HEK293 (cell line): ENCODE results near the gene WDCP.

Experiments used
- AEBP2 ChIP-seq: fragments of 450-650 bp; formaldehyde crosslinking; IDR thresholded peaks from 2 replicates; pipeline ENCODE4 v1.5.1; 2016; ENCODE audit warnings: missing biosample characterization, missing genetic modification characterization, borderline replicate concordance
- BCL11B ChIP-seq: fragments of 450-650 bp; formaldehyde crosslinking; IDR thresholded peaks from 2 replicates; pipeline ENCODE4 v1.5.1; 2016; ENCODE audit warnings: low read depth, missing biosample characterization, missing genetic modification characterization
- CTCF ChIP-seq: fragments of 450-650 bp; formaldehyde crosslinking; IDR thresholded peaks from 2 replicates; pipeline ENCODE4 v1.5.1; 2016; ENCODE audit warnings: missing biosample characterization, missing genetic modification characterization
- GLIS2 ChIP-seq: fragments of 450-650 bp; formaldehyde crosslinking; IDR thresholded peaks from 2 replicates; pipeline ENCODE4 v1.5.1; 2016; ENCODE audit warnings: missing biosample characterization, missing genetic modification characterization
- HOXC10 ChIP-seq: sonication (generic); formaldehyde crosslinking; IDR thresholded peaks from 2 replicates; pipeline ENCODE4 v1.8.1; 2023; ENCODE audit warnings: mild to moderate bottlenecking, missing genetic modification reagents
- KLF7 ChIP-seq: fragments of 450-650 bp; formaldehyde crosslinking; IDR thresholded peaks from 2 replicates; pipeline ENCODE4 v1.5.1; 2016; ENCODE audit warnings: missing biosample characterization, missing genetic modification characterization, borderline replicate concordance
- SCRT1 ChIP-seq: fragments of 450-650 bp; formaldehyde crosslinking; IDR thresholded peaks from 2 replicates; pipeline ENCODE4 v1.5.1; 2016; ENCODE audit warnings: missing biosample characterization, missing genetic modification characterization, borderline replicate concordance
- WT1 ChIP-seq: fragments of 450-650 bp; formaldehyde crosslinking; IDR thresholded peaks from 2 replicates; pipeline ENCODE4 v1.5.1; 2016; ENCODE audit warnings: missing biosample characterization, missing genetic modification characterization
- YY1 ChIP-seq: fragments of 450-650 bp; formaldehyde crosslinking; IDR thresholded peaks from 2 replicates; pipeline ENCODE4 v1.5.1; 2018; ENCODE audit warnings: missing biosample characterization, missing genetic modification characterization
- ZBTB17 ChIP-seq: fragments of 450-650 bp; formaldehyde crosslinking; IDR thresholded peaks from 2 replicates; pipeline ENCODE4 v1.5.1; 2016; ENCODE audit warnings: missing biosample characterization, missing genetic modification characterization
- ZFP69B ChIP-seq: fragments of 450-650 bp; formaldehyde crosslinking; IDR thresholded peaks from 2 replicates; pipeline ENCODE4 v1.5.1; 2016; ENCODE audit warnings: missing biosample characterization, missing genetic modification characterization
- ZNF138 ChIP-seq: fragments of 450-650 bp; formaldehyde crosslinking; IDR thresholded peaks from 2 replicates; pipeline ENCODE4 v1.5.1; 2016; ENCODE audit warnings: missing biosample characterization, missing genetic modification characterization, borderline replicate concordance
- ZNF174 ChIP-seq: fragments of 450-650 bp; formaldehyde crosslinking; IDR thresholded peaks from 2 replicates; pipeline ENCODE4 v1.5.0; 2017; ENCODE audit warnings: missing biosample characterization, mild to moderate bottlenecking, missing genetic modification characterization
- ZNF202 ChIP-seq: fragments of 450-650 bp; formaldehyde crosslinking; IDR thresholded peaks from 2 replicates; pipeline ENCODE4 v1.5.1; 2016; ENCODE audit warnings: missing biosample characterization, missing genetic modification characterization, borderline replicate concordance
- ZNF274 ChIP-seq, 2 experiments: fragments of 200-500 bp in 1 of 2; fragments of 450-650 bp in 1 of 2; sonication (Bioruptor generic) in 1 of 2; formaldehyde crosslinking in 1 of 2; IDR thresholded peaks; 2 replicates each; pipeline versions ENCODE4 v1.5.1 to v1.6.1; 2014 to 2016; ENCODE audit warnings: borderline replicate concordance in 1 of 2, inconsistent platforms in 1 of 2, low read length in 1 of 2, missing biosample characterization in 1 of 2, missing genetic modification characterization in 1 of 2
- ZNF362 ChIP-seq: fragments of 450-650 bp; formaldehyde crosslinking; IDR thresholded peaks from 2 replicates; pipeline ENCODE4 v1.5.1; 2016; ENCODE audit warnings: missing biosample characterization, missing genetic modification characterization
- ZNF391 ChIP-seq: fragments of 450-650 bp; formaldehyde crosslinking; IDR thresholded peaks from 2 replicates; pipeline ENCODE4 v1.5.1; 2016; ENCODE audit warnings: low read depth, missing biosample characterization, missing genetic modification characterization, borderline replicate concordance
- ZNF513 ChIP-seq: fragments of 450-650 bp; IDR thresholded peaks from 2 replicates; pipeline ENCODE4 v1.5.1; 2018; ENCODE audit warnings: missing biosample characterization, missing genetic modification characterization
- ZNF514 ChIP-seq: fragments of 450-650 bp; formaldehyde crosslinking; IDR thresholded peaks from 2 replicates; pipeline ENCODE4 v1.5.1; 2016; ENCODE audit warnings: missing biosample characterization, missing genetic modification characterization
- ZNF610 ChIP-seq: fragments of 450-650 bp; formaldehyde crosslinking; IDR thresholded peaks from 2 replicates; pipeline ENCODE4 v1.5.1; 2016; ENCODE audit warnings: missing biosample characterization, missing genetic modification characterization, borderline replicate concordance
- ZNF623 ChIP-seq: fragments of 450-650 bp; formaldehyde crosslinking; IDR thresholded peaks from 2 replicates; pipeline ENCODE4 v1.5.1; 2016; ENCODE audit warnings: missing biosample characterization, missing genetic modification characterization
- ZNF629 ChIP-seq: fragments of 450-650 bp; formaldehyde crosslinking; IDR thresholded peaks from 2 replicates; pipeline ENCODE4 v1.5.1; 2017; ENCODE audit warnings: missing biosample characterization, missing genetic modification characterization
- ZNF704 ChIP-seq: fragments of 450-650 bp; formaldehyde crosslinking; IDR thresholded peaks from 2 replicates; pipeline ENCODE4 v1.5.1; 2016; ENCODE audit warnings: missing biosample characterization, missing genetic modification characterization
- ZNF747 ChIP-seq: fragments of 450-650 bp; formaldehyde crosslinking; IDR thresholded peaks from 2 replicates; pipeline ENCODE4 v1.5.1; 2016; ENCODE audit warnings: missing biosample characterization, missing genetic modification characterization
- ZNF785 ChIP-seq: fragments of 450-650 bp; formaldehyde crosslinking; IDR thresholded peaks from 2 replicates; pipeline ENCODE4 v1.5.1; 2016; ENCODE audit warnings: missing biosample characterization, missing genetic modification characterization
- ZNF843 ChIP-seq: fragments of 450-650 bp; formaldehyde crosslinking; IDR thresholded peaks from 2 replicates; pipeline ENCODE4 v1.5.1; 2016; ENCODE audit warnings: missing biosample characterization, missing genetic modification characterization
- ZSCAN18 ChIP-seq: fragments of 450-650 bp; formaldehyde crosslinking; IDR thresholded peaks from 2 replicates; pipeline ENCODE4 v1.5.1; 2016; ENCODE audit warnings: missing biosample characterization, missing genetic modification characterization
- ZSCAN23 ChIP-seq: fragments of 450-650 bp; formaldehyde crosslinking; IDR thresholded peaks from 2 replicates; pipeline ENCODE4 v1.5.1; 2016; ENCODE audit warnings: missing biosample characterization, missing genetic modification characterization
- ZSCAN30 ChIP-seq: fragments of 450-650 bp; IDR thresholded peaks from 2 replicates; pipeline ENCODE4 v1.5.1; 2018; ENCODE audit warnings: missing biosample characterization, mild to moderate bottlenecking, missing genetic modification characterization, moderate library complexity

WDCP gene

GRCh38 chr2:24083567-24084385 lies 36.6 kb upstream of the WDCP start (continued):
- no peak for TF ChIP-seq ZSCAN30 (tag by site-specific recombination)
- no peak for TF ChIP-seq ZNF747 (tag by site-specific recombination)
- TF ChIP-seq ZNF513 (tag by site-specific recombination), result no peak
- TF ChIP-seq KLF7 (tag by site-specific recombination), result no peak
- TF ChIP-seq GLIS2 (tag by site-specific recombination), result no peak
- TF ChIP-seq ZBTB17, result no peak
- no peak for TF ChIP-seq SCRT1
- TF ChIP-seq ZNF362 (tag by site-specific recombination), result no peak
- no peak for TF ChIP-seq ZNF704 (tag by site-specific recombination)
- no peak for TF ChIP-seq ZNF843 (tag by site-specific recombination)
- no peak for TF ChIP-seq ZNF629 (tag by site-specific recombination)
- TF ChIP-seq ZNF785, result no peak
- TF ChIP-seq CTCF (tag by site-specific recombination), result no peak
- TF ChIP-seq ZNF514 (tag by site-specific recombination), result no peak
- TF ChIP-seq HOXC10 (CRISPR knock-in tag), result no peak
- no peak for TF ChIP-seq ZNF391 (tag by site-specific recombination)
- 0 out of 2 replicates have a peak, but pooled peaks have one; percentile 39 for TF ChIP-seq BCL11B (tag by site-specific recombination)
- no peak for TF ChIP-seq ZSCAN18 (tag by site-specific recombination)
- TF ChIP-seq ZNF202 (tag by site-specific recombination), result no peak
- TF ChIP-seq ZNF274 (IDR thresholded peaks at IDR 0.05; ENCODE audit: low read length), result no peak
- TF ChIP-seq ZNF274 (tag by site-specific recombination; IDR thresholded peaks at IDR 0.05; ENCODE audit: borderline replicate concordance), result no peak
- no peak for TF ChIP-seq ZNF138 (tag by site-specific recombination)
- TF ChIP-seq ZFP69B (tag by site-specific recombination), result no peak
- TF ChIP-seq ZNF610 (tag by site-specific recombination), result no peak
- TF ChIP-seq ZSCAN23 (tag by site-specific recombination), result no peak
- TF ChIP-seq WT1, result no peak
- TF ChIP-seq ZNF623, result no peak
- TF ChIP-seq YY1, result no peak
- no peak for TF ChIP-seq ZNF174 (tag by site-specific recombination)
- no peak for TF ChIP-seq AEBP2
